Measurements from ENCODE around the gene ZCCHC3. TPM values are rescaled to one million over a fixed set of nuclear protein-coding genes. Genes with fewer than 3 reads are reported as not detected.

The ZCCHC3 gene
- total RNA-seq, 1 donor from 2014 or later = 15.7 TPM

- Histone ChIP-seq H3K36me3 (no peaks in the 10 kb centered on the region), H3K27ac (no peak overlapping the region), H3K4me1 (no peaks in the 10 kb centered on the region), H3K9me3 (no peaks in the 10 kb centered on the region), H3K4me3 (no peak overlapping the region), H3K27me3 (no peaks in the 10 kb centered on the region)
- intact Hi-C loops (cut with DNase I) = no loop called here
- ATAC-seq (no peak), DNase-seq (no peak)
- TF ChIP-seq CTCF (IDR thresholded peaks at IDR 0.05) = no peak
Measured at GRCh38 chr20:316316-317068, 19.1 kb downstream of the ZCCHC3 start.

- DNase-seq = peak; percentile 98
- H3K4me1 ChIP-seq = peaks cover 18% of the 10 kb centered on the region
- peak overlapping the region; percentile 90 for H3K27ac ChIP-seq
- TF ChIP-seq CTCF (IDR thresholded peaks at IDR 0.05) = peak; percentile 34
- H3K36me3 ChIP-seq = no peaks in the 10 kb centered on the region
- H3K27me3 ChIP-seq = no peaks in the 10 kb centered on the region
- intact Hi-C loops (cut with DNase I) = no loop called here
- H3K9me3 ChIP-seq = no peaks in the 10 kb centered on the region
- peak overlapping the region; percentile 77 for H3K4me3 ChIP-seq
- peak; percentile 86 for ATAC-seq
Measured at GRCh38 chr20:324177-325044, 27.0 kb downstream of the ZCCHC3 start.

- Histone ChIP-seq H3K4me1 (peaks cover 27% of the 10 kb centered on the region), H3K27me3 (no peaks in the 10 kb centered on the region), H3K36me3 (no peaks in the 10 kb centered on the region), H3K9me3 (no peaks in the 10 kb centered on the region), H3K27ac (peak within 1 kb of the TSS; percentile 90), H3K4me3 (peak within 1 kb of the TSS; percentile 77)
- no peak for TF ChIP-seq CTCF (IDR thresholded peaks at IDR 0.05)
- ATAC-seq = peak; percentile 81
- intact Hi-C loops (cut with DNase I) = no loop called here
- DNase-seq = peak; percentile 99
Measured at GRCh38 chr20:325045-325888, 27.9 kb downstream of the ZCCHC3 start, which contains the start of gene SOX12. SOX12 (plus strand) TSS chr20:325552; CDS start chr20:325925, 373 bp downstream.

GRCh38 chr20:325889-326644, 28.7 kb downstream of the ZCCHC3 start:
- no peaks in the 10 kb centered on the region for H3K9me3 ChIP-seq
- H3K4me3 ChIP-seq = peak overlapping the region; percentile 77
- DNase-seq = peak; percentile 86
- peaks cover 29% of the 10 kb centered on the region for H3K4me1 ChIP-seq
- no peak for ATAC-seq
- no peaks in the 10 kb centered on the region for H3K27me3 ChIP-seq
- intact Hi-C loops (cut with DNase I) = no loop called here
- H3K36me3 ChIP-seq = no peaks in the 10 kb centered on the region
- no peak for TF ChIP-seq CTCF (IDR thresholded peaks at IDR 0.05)
- peak overlapping the region; percentile 90 for H3K27ac ChIP-seq
